ENCODE data around the gene NACA2.

NACA2 gene

DNA sequence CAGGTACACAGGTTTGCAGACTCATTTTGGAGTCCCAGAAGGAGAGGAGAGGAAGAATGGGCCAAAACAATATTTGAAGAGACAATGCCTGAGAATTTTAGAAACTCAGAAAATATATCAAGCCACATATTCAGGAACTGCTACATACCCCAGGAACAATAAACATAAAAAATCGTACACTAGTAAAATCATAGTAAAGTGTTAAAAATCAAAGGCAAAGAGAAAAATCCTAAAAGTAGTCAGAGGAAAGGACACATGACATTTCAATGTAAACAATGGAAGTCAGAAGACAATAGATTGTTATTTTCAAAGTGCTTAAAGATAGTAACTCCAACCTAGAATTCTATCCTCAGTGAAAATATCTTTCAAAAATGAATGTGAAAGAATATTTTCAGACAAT lies 28.5 kb upstream of the NACA2 start:
- TF ChIP-seq, protein P1, sequence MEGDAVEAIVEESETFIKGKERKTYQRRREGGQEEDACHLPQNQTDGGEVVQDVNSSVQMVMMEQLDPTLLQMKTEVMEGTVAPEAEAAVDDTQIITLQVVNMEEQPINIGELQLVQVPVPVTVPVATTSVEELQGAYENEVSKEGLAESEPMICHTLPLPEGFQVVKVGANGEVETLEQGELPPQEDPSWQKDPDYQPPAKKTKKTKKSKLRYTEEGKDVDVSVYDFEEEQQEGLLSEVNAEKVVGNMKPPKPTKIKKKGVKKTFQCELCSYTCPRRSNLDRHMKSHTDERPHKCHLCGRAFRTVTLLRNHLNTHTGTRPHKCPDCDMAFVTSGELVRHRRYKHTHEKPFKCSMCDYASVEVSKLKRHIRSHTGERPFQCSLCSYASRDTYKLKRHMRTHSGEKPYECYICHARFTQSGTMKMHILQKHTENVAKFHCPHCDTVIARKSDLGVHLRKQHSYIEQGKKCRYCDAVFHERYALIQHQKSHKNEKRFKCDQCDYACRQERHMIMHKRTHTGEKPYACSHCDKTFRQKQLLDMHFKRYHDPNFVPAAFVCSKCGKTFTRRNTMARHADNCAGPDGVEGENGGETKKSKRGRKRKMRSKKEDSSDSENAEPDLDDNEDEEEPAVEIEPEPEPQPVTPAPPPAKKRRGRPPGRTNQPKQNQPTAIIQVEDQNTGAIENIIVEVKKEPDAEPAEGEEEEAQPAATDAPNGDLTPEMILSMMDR (IDR thresholded peaks at IDR 0.05; ENCODE audit: low read depth, low read length): no peak
- DNase-seq (ENCODE audit: extremely low read depth, low read depth): no peak

DNA sequence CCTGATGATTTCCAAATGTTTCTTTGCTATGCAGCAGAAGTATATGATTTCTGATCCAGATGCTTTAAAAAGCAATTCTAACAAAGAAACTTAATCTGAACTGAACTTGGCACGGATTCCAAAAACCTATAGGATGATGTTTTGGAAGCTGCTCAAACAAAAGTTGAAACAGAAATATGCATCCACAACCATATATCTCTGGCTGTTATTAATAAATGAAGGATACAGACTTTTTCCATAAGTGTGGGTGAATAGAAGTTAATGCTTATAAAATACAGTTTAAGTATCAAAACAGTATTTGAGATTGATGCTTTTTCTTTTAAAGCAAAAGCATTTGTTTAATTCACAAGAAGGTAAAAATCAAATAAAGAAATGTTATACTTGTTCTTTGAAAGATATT lies 27.9 kb upstream of the NACA2 start:
- TF ChIP-seq, protein P1 (IDR thresholded peaks at IDR 0.05; ENCODE audit: low read depth, low read length): no peak
- DNase-seq (ENCODE audit: extremely low read depth, low read depth): no peak

- DNase-seq (ENCODE audit: extremely low read depth, low read depth): no peak
- TF ChIP-seq, protein P1 (IDR thresholded peaks at IDR 0.05; ENCODE audit: low read depth, low read length): no peak
Measured at GRCh38 chr17:61617330-61617729, 26.3 kb upstream of the NACA2 start.

GRCh38 chr17:61616783-61617182 lies 25.8 kb upstream of the NACA2 start:
- TF ChIP-seq, protein P1 (IDR thresholded peaks at IDR 0.05; ENCODE audit: low read depth, low read length): no peak
- no peak for DNase-seq (ENCODE audit: extremely low read depth, low read depth)

DNA sequence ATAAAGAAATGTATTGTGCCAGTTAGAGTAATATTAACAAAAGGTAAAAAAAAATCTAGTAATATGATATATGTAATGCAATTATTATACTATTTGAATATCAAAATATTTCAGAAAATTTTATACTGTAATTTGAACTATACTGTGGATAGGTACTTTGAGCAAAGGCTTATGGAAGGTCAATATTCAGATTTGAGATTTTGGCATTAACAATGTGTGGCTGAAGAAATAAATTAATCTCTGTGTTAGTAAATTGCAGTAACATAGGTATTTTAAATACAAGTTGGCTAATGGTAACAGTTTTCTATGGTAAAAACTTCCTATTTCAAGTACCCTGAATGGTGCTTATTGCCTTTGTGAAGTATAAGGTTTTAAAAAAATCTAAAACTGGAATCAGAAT lies 23.2 kb upstream of the NACA2 start:
- DNase-seq (ENCODE audit: extremely low read depth, low read depth): no peak
- TF ChIP-seq, protein P1 (IDR thresholded peaks at IDR 0.05; ENCODE audit: low read depth, low read length): no peak

DNA sequence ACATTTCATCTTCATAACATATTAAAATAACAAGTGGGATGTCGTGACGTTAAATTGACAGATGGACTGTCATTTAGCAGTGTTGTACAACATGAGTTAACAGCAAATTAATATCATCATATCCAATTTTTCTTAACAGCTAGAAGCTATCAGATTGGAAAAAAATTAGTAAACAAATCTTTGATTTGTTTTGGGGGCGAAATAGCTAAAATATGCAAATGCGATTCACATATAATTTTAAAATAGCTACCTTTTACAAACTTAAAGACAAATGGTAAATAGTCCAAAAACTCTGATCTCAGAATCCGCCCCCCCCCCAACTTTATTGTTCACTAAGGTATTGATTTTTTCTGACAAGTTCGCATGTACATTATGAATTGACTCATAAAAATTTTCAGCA lies 20.3 kb upstream of the NACA2 start:
- DNase-seq (ENCODE audit: extremely low read depth, low read depth): no peak
- TF ChIP-seq, protein P1 (IDR thresholded peaks at IDR 0.05; ENCODE audit: low read depth, low read length): no peak

GRCh38 chr17:61605692-61606091 lies 14.7 kb upstream of the NACA2 start:
- TF ChIP-seq, protein P1 (IDR thresholded peaks at IDR 0.05; ENCODE audit: low read depth, low read length): no peak
- DNase-seq (ENCODE audit: extremely low read depth, low read depth): no peak

All from AG09319 (cell line).